RPMI8226 (cell line): ENCODE results near the gene ZBTB44.
"Not testable (repeated sequence)": the region's sequence is repeated elsewhere in the genome, so short reads cannot be mapped to it uniquely, and the experiment has no call there.

Experiments
- DNase-seq: peaks from one replicate; pipeline ENCODE4 v3.0.0-alpha.2; 2015

ZBTB44 gene

GRCh38 chr11:130314750-130315285 lies at the start of gene ZBTB44:
Gene ZBTB44 (minus strand): TSS chr11:130314917. CDS start chr11:130261873, 53,044 bp downstream.
- peak; percentile 88 for DNase-seq

GRCh38 chr11:130359419-130359818 lies 44.7 kb upstream of the ZBTB44 start:
- no peak for DNase-seq

- no peak for DNase-seq
Measured at GRCh38 chr11:130358398-130358797, 43.7 kb upstream of the ZBTB44 start.

- DNase-seq = no peak
Measured at GRCh38 chr11:130347261-130347660, 32.5 kb upstream of the ZBTB44 start.

- DNase-seq = no peak
Measured at GRCh38 chr11:130344841-130345240, 30.1 kb upstream of the ZBTB44 start.

- no peak for DNase-seq
Measured at GRCh38 chr11:130340671-130341319, 26.1 kb upstream of the ZBTB44 start.

- DNase-seq = no peak
Measured at GRCh38 chr11:130338667-130339066, 23.9 kb upstream of the ZBTB44 start.

- DNase-seq = no peak
Measured at GRCh38 chr11:130337281-130338089, 22.8 kb upstream of the ZBTB44 start.

- DNase-seq = not testable (repeated sequence)
Measured at GRCh38 chr11:130331397-130331796, 16.7 kb upstream of the ZBTB44 start.

- DNase-seq = no peak
Measured at GRCh38 chr11:130330101-130330684, 15.5 kb upstream of the ZBTB44 start.

- DNase-seq = no peak
Measured at GRCh38 chr11:130328420-130328819, 13.7 kb upstream of the ZBTB44 start.

- no peak for DNase-seq
Measured at GRCh38 chr11:130327716-130328115, 13.0 kb upstream of the ZBTB44 start.

- no peak for DNase-seq
Measured at GRCh38 chr11:130325691-130326090, 11.0 kb upstream of the ZBTB44 start.

- no peak for DNase-seq
Measured at GRCh38 chr11:130323452-130324450, 9.0 kb upstream of the ZBTB44 start.

- no peak for DNase-seq
Measured at GRCh38 chr11:130322126-130322525, 7.4 kb upstream of the ZBTB44 start.

- DNase-seq = no peak
Measured at GRCh38 chr11:130318031-130318673, 3.4 kb upstream of the ZBTB44 start.

- peak; percentile 78 for DNase-seq
Measured at GRCh38 chr11:130315354-130315970, 745 bp upstream of the ZBTB44 start.

- DNase-seq = peak; percentile 66
Measured at GRCh38 chr11:130314184-130314749, 450 bp downstream of the ZBTB44 start.

- DNase-seq = no peak
Measured at GRCh38 chr11:130313383-130314183, 1.1 kb downstream of the ZBTB44 start.

- no peak for DNase-seq
Measured at GRCh38 chr11:130312046-130312445, 2.7 kb downstream of the ZBTB44 start.
